GM12865 (cell line): ENCODE data around the gene MFN2.

Experiments
- DNase-seq: peaks from one replicate; pipeline ENCODE4 v3.0.0; 2010; ENCODE audit warnings: low read depth
- H3K4me3 ChIP-seq: 2 replicates; pipeline ENCODE4 v1.5.1; 2011; ENCODE audit warnings: mild to moderate bottlenecking, low read depth, low read length, control low read depth
- TF ChIP-seq, protein P1 (sequence below): IDR thresholded peaks from 2 replicates; pipeline ENCODE4 v1.5.1; 2011; ENCODE audit warnings: low read length, control low read depth, low read depth, inconsistent platforms; ENCODE audit not compliant: insufficient read depth; ENCODE audit errors: missing control alignments

MFN2 gene

DNA sequence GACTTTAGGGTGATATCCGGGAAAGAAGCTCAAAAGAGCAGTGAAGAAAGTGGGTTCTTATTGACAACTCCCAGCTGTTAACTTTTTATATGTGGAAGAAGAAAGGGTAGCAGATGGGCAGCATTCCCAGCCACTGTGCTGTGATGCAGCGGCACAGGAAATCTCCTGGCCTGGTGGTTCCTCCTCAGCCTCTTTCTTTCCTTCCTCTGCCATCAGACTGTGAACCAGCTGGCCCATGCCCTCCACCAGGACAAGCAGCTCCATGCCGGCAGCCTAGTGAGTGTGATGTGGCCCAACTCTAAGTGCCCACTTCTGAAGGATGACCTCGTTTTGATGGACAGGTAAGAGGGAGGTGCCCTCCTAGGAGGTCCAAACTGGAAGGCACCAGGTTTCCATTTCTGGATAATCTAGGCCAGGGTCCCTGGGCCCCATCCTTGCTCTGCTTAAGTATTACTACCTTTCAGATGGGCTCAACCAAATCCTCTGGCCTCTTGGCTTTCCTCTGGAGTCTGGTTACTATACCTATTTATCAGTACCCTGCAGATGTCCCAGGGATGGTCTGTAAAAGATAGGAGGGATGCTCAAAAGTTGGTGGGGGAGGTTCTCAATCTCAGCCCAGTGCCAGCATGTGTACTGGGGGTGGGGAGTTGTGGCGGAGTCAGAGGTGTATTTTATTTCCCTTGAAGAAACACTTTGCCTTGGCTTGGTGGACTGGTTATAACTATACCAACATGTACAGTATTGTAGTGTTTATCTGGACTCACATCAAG is 17.0 kb downstream of the MFN2 start:
- TF ChIP-seq, protein P1, sequence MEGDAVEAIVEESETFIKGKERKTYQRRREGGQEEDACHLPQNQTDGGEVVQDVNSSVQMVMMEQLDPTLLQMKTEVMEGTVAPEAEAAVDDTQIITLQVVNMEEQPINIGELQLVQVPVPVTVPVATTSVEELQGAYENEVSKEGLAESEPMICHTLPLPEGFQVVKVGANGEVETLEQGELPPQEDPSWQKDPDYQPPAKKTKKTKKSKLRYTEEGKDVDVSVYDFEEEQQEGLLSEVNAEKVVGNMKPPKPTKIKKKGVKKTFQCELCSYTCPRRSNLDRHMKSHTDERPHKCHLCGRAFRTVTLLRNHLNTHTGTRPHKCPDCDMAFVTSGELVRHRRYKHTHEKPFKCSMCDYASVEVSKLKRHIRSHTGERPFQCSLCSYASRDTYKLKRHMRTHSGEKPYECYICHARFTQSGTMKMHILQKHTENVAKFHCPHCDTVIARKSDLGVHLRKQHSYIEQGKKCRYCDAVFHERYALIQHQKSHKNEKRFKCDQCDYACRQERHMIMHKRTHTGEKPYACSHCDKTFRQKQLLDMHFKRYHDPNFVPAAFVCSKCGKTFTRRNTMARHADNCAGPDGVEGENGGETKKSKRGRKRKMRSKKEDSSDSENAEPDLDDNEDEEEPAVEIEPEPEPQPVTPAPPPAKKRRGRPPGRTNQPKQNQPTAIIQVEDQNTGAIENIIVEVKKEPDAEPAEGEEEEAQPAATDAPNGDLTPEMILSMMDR: no peak
- no peak overlapping the region for H3K4me3 ChIP-seq
- DNase-seq: no peak

DNA sequence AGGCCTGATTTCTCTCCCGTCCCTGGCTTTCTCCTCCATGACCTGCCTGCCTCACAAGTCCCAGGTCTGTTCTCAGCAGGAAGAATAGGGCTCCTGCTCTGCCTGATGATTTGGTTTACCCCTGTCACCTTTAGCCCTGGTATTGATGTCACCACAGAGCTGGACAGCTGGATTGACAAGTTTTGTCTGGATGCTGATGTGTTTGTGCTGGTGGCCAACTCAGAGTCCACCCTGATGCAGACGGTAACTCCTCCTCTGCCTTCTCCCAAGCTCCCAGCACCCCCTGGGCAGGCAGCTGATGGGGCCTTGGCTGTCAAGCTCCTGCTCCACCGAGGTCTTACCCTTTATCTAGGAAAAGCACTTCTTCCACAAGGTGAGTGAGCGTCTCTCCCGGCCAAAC is 18.4 kb downstream of the MFN2 start:
- TF ChIP-seq, protein P1: no peak
- H3K4me3 ChIP-seq: no peak overlapping the region
- DNase-seq: no peak

DNA sequence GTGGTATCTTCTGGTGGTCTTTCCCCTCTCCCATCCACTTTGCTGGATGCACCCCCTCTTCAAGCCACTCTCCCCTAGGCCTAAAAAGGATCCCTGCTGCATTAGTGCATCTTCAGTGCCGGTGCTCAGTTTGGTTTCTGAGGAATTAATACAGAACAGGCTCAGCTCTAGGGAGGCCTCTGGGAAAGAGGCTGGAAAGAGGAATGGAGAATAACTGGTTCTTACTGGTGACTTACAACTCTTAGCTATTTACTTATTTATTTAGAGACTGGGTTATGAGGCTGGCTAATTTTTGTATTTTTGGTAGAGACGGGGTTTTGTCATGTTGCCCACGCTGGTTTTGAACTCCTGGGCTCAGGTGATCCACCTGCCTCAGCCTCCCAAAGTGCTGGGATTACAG is 19.0 kb downstream of the MFN2 start:
- no peak for DNase-seq
- TF ChIP-seq, protein P1: no peak
- no peak overlapping the region for H3K4me3 ChIP-seq

DNA sequence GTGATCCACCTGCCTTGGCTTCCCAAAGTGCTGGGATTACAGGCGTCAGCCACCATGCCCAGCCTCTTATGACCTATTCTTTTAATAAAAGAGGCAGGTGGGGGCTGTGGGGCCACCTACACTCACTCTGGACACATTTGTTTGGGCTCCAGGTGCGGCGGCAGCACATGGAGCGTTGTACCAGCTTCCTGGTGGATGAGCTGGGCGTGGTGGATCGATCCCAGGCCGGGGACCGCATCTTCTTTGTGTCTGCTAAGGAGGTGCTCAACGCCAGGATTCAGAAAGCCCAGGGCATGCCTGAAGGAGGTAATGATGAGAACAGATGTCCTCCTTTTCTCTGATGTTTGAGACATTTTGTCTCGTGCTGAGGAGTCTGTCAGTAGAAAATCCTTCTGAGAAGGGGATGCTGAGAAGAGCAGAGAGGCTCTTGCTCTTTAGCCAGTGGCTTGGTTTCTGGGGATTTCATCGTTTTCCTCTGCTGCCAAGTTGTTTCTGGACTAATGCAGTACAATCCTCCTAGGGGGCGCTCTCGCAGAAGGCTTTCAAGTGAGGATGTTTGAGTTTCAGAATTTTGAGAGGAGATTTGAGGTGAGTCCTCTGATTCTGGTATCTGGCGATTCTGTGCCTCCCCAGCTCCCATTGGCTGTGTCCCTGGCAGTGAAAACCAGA is 21.1 kb downstream of the MFN2 start:
- DNase-seq: peak; percentile 74
- no peak overlapping the region for H3K4me3 ChIP-seq
- TF ChIP-seq, protein P1: peak; percentile 64

DNA sequence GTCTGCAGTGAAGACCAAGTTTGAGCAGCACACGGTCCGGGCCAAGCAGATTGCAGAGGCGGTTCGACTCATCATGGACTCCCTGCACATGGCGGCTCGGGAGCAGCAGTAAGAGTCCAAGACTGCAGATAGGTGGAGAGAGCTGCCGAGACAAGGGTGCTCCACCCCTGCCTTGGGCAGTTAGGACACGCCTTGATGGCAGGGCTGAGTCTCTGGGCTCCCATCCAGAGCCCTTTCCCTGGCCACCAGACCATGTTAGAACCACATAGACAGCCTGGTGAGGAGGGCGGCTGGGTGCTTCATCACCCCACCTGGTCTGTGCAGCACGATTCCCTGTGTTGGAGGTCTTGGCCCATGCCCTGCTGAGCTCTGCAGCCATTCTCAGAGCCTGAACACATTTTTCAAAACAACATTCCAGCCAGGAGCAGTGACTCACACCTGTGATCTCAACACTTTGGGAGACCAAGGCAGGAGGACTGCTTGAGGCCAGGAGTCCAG is 21.8 kb downstream of the MFN2 start:
- no peak overlapping the region for H3K4me3 ChIP-seq
- TF ChIP-seq, protein P1: no peak
- no peak for DNase-seq

DNA sequence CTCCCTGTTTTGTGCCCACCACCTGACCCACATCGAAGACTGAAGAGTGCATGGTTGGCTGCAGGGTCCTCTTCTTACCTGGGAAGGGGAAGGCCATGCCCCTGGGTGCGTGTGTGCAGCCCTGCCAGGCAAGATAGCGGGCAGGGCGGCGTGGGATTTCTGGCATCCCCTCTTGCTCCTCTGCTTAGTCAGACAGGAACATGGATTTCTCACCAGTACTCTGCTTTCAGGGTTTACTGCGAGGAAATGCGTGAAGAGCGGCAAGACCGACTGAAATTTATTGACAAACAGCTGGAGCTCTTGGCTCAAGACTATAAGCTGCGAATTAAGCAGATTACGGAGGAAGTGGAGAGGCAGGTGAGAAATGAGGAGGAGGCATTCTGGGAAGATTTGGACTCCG is 23.5 kb downstream of the MFN2 start:
- no peak for DNase-seq
- TF ChIP-seq, protein P1: no peak
- H3K4me3 ChIP-seq: no peak overlapping the region
